ACHN (cell line): ENCODE measurements around the gene BACE2.
"Not testable (repeated sequence)": the region's sequence is repeated elsewhere in the genome, so short reads cannot be mapped to it uniquely, and the experiment has no call there.

Source experiments
- DNase-seq: peaks from one replicate; pipeline ENCODE4 v3.0.0-alpha.2; 2015
- in situ Hi-C: cut with HindIII; loops from 2 replicates; pipeline ENCODE4 v1.10.0; 2017; ENCODE audit warnings: low sequenced_read_pairs, low pct_ligation_motif_present, low pct_unique_long_range_greater_than_20kb

Gene BACE2

DNA sequence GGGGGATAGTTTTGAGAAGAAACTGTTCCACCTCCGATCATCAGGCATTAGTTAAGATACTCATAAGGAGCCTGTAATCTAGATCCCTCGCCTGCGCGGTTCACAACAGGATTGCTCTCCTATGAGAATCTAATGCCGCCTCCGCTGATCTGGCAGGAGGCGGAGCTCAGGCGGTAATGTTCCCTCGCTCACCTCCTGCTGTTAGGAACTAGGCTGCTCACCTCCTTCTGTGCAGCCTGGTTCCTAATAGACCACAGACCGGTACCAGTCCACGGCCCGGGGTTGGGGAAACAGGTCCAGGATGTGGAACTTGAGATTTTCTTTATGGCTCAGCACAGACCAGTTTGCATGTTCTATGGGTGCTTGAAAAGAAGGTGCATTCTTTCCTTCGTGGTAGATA lies 121.5 kb downstream of the BACE2 start:
- in situ Hi-C loops = no loop called here
- no peak for DNase-seq

DNA sequence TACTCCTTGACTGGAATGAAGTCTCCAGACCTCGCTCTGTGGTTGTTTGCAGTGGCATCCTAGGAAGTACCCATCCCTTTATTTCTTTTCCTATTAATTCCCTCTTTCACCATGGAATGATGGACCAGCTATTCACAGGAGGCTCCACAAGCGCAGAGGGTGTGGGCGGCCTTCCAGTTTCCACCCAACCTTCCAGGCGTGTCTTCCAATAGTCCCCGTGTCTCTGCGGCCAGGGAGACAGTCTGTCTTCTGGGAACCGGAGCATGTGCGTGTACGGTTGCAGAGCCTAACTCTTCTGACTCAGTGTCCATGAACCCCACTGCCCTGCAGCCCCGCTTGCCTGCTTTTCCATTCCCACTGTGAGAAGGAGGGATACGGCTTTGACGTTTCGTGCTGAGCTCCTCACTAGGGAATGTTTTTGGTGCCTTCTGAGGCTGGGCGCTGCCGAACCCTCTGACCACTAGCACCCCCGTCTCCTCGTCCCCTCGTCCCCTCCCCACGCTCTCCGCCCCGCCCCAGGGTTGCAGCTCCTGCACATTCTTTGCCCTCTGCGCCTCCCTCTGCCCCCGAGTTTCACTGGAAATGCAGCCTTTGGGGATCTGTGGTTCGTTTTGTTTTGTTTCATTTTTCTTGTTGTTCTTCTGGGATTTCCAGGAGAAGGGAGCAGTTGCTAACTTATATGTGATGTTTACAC lies 122.3 kb downstream of the BACE2 start:
- in situ Hi-C loops = no loop called here

DNA sequence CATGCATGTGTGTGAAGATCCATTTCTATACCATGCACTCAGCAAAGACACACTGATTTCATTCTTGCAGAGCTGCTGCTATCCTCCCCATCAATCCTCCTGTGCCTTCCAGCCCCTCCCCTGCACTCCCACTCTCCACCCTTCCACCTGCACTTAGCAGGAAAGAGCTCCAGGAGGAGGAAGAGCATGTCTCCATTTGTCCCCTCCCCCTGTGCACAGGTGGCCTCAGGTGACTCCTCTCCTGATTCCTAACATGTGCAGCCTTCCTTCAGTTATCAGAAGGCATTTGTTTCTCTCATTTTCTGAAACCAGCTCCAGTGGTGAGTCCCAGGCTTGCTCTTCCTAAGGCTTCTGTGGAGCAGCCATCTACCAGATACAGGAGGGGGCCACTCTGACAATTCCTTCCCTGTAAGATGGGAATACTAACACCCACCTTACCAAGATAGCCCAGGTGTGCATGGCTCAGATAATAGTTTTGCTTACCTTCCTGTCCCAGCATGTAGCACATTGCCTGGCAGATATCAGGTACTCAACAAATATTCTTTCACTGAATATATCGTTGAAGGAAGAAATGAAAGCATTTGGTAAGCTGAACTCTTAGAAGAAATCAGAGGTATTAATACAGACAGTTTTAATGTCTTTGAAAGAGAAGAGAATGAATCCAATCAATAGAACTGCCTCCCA lies 126.7 kb downstream of the BACE2 start:
- in situ Hi-C loops = no loop called here
- DNase-seq = no peak

More for the DNA sequence above, 122.3 kb downstream of the BACE2 start:
- DNase-seq = no peak

DNA sequence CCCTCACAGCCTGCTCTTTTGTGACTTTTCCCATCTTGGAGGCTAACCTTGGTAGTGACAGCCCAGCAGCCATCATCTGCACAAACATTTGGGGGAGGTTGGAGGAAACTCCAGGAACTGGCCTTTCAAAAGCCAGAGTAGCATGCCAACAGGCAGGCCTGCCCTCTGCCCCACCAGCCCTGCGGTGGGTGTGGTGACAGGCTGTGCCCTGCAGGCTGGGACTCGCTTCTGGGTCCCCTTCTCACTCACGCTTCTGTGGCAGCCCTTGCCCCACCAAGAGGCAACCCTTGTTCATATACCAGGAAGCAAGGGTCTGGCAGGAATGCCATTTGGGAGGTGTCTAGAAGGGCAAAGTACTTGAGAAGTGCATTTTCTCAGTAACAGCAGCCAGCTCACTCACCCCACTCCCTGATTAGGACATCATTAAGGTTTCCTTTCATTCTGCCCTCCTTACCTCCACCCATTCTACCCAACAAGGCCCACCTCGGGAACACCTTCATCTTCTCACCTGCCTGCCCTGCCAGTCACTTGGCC lies 127.8 kb downstream of the BACE2 start:
- in situ Hi-C loops = no loop called here
- DNase-seq = no peak

DNA sequence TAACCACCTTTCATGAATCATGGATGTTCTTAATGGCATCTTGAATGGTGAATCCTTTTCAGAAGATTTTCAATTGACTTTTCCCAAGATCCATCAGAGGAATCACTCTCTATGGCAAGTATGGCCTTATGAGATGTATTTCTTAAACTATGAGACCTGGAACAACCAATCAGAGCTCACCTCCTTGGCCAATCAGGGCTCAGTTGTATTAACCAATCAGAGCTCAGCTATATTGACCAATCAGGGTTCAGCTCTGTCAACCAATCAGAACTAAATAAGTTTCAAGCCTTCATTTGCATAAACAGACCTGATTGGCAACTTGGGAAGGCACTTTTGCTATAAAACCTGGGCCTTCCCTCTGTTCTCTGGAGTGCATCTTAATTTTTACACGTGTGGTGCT lies 135.0 kb downstream of the BACE2 start:
- DNase-seq = no peak
- in situ Hi-C loops = no loop called here

DNA sequence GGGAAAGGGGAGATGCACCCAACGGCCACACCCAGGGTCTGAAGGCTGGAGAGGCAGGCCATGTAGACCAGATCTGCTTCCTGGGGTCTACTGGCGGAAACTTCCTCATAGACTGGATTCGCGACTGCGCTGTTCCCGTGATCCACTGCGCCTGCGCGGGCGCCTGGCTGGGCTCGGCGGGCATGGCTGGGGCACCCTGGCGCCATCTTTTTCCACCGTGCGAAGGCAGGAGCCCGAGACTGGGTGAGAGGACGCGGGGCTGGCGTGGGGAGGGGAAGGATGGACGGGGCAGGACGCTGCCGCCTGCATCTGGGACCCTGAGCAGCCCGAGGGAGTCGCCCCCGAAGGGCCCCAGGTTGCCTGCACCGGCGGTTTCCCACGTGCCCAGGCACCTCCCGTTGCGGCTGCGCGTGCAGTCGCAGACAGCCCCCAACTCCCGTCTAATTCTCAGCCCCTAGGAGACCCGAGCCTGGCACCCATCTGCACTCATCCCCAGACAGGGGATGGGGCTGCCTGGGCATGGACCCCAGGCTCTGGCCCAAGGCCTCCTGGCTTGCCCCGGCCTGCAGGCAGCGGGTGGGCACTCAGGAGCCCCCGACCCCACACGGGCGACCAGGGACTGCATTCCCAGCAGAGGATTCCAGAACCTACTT lies 136.2 kb downstream of the BACE2 start:
- in situ Hi-C loops = no loop called here
- DNase-seq = no peak

DNA sequence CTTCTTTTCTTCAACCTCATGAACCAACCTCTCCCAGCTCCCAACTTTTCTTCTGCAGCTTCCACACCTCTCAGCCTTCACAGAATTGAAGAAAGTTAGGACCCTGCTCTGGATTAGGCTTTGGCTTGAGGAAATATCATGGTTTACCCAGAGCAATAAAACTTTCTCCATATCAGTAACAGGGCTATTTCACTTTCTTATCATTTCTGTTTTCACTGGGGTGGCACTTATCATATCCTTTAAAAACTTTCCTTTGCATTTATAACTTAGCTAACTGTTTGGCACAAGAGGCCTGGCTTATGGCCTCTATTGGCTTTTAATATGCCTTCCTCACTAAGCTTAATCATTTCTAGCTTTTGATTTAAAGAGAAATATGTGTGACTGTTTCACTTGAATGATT lies 139.3 kb downstream of the BACE2 start:
- in situ Hi-C loops = no loop called here
- no peak for DNase-seq

DNA sequence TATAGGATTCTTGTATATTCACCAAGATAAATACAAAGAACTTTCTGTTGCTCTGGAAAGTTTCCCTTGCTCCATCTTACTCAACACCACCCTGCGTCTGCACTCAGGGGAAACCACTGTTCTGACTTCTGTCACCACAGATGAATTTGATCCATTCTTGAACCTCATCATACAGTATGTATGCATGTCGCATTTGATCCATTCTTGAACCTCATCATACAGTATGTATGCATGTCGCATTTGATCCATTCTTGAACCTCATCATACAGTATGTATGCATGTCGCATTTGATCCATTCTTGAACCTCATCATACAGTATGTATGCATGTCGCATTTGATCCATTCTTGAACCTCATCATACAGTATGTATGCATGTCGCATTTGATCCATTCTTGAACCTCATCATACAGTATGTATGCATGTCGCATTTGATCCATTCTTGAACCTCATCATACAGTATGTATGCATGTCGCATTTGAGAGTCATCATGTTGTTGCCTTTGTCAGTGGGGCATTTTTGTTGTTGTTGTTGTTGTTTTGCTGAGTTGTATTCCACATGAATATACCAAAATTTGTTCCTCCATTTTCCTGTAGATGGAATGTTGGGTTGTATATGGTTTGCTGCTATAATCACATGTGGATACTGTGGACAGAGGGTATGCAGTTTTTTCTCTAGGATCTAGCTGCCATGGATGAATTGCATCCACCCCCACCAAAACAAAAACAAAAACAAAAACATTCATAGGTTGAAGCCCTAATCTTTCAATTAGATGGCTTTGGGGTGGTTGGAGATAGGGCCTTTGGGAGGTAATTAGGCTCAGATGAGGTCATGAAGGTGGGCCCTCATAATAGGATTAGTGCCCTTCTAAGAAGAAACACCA lies 145.6 kb downstream of the BACE2 start:
- DNase-seq, in situ Hi-C loops: not testable (repeated sequence)

DNA sequence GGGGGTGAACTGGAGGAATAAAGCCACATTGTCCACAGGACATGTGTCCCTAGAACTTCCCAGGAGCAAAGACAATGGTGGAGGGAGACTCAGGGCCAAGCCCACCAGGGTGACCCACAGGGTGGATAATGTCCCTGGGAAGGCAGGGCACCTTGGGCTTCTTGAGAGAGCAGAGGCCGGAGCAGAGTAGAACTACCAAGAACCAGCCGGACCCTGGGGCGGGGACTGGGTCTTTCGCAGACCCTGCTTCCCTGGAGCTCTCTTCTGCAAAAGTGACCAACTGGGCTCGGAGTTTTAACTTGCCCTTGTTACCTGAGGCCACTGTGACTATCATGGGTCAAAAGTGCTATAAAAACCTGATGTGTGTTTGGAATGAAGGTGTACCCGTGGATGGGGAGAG lies 147.8 kb downstream of the BACE2 start:
- DNase-seq = no peak
- in situ Hi-C loops = no loop called here

DNA sequence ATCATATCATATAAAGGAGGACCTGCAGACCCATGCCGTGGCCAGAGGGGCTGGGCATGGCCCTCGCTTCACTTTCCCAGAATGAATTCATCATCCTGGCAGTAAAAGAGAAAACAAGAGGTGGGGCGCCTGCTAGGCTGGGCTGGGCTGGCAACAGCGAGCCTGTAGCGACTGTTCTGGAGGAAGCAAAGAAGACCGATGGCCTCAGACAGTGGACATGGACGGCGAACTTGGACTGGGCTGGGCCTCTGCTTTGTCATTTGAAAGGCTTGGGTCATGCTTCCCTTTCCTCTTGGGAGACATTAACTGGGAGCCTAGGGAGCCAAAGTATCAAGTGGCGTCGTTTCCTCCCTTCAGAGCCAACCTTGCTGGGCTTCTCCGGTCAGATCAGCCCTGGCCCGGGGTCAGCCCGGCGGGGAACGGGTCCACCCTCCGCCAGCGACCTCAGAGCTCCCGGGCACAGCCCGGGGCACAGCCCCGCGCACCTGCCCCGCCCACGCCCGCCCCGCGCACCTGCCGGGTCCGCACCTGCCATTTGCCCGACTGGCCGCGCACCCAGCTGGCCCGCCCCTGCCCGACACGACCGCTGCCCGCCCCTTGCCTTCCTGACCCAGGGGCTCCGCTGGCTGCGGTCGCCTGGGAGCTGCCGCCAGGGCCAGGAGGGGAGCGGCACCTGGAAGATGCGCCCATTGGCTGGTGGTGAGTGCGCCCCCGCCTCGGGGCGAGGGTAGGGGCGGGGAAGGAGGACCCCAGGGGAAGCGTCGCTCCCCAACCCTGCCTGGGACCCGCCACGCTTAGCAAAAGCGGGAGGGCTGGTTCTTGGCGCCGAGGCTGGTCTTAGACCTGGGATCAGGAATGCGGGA lies 148.5 kb downstream of the BACE2 start, which contains the start of gene FAM3B:
FAM3B (plus strand) TSS at position 602 of the 863 bp plus-strand sequence; CDS start at position 681, 79 bp downstream.
- in situ Hi-C loops = no loop called here
- DNase-seq = no peak

DNA sequence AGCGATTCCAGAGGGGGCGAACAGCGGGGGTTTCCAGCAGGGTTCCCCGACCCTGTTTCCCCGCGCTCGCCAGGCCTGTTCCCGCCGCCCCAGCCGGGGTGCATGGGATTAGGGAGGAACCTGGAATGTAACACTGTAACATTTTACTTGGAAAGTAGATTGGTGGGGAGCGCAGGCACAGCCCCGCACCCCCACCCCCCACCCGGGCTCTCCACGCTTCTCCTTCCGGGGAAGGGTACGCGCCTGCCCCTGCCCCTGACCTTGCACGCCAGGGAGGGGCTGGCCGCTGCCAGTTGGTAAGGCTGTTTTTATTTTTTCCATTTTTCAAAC lies 149.1 kb downstream of the BACE2 start:
- in situ Hi-C loops = no loop called here
- no peak for DNase-seq

DNA sequence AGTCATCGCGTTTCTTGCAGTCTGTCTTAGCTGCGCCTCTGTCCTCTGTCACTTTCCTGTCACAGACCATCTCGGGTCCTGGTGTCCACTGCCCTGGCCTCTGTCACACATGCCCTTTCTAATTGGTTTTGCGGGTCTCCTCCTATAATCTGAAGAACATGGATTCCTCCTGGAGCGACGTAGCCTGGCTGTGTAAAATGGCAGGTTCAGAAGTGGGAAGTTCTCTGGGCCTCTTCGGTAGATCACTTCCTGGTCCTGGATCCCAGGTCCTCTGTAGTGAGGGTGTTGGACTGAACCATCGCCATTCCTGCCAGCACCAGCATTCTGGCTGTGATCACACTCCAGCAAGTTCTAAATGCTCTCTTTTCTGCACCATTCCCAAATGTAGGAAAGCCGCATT lies 149.5 kb downstream of the BACE2 start:
- in situ Hi-C loops = no loop called here
- DNase-seq = no peak

DNA sequence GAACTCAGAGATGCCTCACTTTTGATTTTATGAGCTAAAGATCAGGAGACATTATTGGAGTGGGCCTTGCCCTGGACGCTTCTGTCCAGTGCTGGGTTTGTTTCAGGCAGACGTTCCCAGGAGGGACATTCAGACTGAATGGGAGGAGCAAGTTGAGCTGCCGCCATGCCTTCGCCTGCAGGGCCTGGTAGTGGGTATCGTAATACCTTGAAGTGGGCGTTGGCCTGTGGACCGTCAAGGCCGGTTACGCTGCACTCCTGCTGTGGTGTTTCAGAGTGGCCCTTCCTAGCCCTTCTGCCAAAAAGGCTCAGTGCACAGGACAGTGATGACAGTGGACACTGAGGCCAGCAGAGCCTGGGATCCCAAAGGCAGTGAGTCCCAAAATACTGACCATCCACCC lies 150.3 kb downstream of the BACE2 start:
- no peak for DNase-seq
- in situ Hi-C loops = no loop called here

DNA sequence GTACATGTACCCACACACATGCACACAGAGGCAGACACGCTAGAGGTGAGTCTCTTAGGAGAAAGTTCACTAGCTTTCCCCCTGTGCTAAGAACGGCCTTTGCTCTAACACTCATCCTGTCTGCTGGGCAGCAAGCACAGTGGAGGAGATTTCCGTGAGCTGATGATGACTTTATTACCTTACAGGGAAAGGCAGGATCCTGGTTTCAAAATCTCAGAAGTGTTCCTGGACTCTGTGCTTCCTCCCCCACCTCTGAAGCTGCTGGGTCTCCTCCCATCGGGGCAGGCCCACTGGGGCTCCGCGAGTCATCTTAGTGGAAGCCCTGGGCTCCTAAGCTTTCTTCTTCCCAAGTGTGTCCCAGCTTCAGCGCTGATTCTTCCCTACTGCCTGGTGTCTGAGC lies 151.3 kb downstream of the BACE2 start:
- in situ Hi-C loops = no loop called here
- no peak for DNase-seq

DNA sequence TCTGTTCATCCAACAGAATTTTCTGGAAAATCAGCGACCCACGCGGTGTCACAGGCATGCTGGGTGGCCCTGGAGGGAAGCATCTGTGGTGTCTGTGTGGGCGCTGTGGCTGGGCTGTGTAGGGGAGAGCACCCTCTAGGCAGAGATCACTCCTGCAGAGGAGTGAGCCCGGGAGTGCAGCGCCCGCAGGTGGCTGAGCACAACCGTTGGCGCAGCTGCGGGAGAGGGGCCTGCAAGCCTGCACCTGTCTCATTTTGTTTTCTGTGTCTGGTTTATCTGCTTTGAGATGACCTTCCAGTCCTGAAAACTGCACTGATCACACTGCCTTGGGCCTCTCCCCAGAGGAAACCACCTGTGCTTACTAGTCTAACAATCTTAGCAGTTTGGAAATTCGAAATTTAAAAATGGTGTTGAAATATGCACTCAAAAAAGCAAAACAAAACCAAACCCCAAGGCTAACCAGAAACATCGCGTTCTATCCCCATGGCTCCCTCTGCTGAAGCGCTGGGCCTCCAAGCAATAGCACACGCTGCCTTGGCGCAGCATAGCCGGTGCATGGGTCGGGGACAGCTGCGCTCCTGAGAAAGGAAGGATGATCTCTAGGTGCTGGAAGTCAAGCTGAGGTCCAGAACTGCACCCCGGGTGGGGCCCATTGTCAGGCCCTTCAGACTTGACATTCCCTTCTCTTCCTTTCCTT lies 153.4 kb downstream of the BACE2 start:
- in situ Hi-C loops = no loop called here

DNA sequence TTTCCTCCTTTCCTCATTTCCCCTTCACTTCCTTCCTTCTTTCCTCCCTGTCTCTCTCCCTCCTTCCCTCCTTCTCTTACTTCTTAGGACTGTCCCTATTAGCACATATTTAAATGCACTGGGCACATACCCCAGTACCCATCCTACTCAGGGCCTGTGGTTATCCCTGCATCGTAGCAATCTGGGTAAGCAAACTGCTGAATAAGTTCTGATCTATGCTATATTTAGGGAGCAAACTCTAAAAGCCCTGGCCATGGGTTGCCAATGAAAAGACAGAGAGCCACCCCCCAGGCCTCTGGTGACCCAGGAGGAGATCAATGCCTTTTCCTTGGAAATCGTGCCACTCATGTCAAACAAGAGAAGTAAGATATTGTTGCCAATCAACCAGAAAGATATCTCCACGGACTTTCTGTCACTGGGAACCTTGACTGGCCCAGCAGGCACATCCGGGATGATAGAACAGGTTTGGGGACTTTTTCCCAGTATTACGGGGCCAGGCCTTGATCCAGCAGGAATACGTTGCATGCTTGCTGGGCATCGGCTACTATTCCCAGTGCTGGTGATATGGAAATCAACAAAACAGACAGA lies 154.0 kb downstream of the BACE2 start:
- in situ Hi-C loops = no loop called here

More for the DNA sequence above, 153.4 kb downstream of the BACE2 start:
- no peak for DNase-seq

More for the DNA sequence above, 154.0 kb downstream of the BACE2 start:
- no peak for DNase-seq
